ENCODE data around the gene LGMN.

Gene LGMN

GRCh38 chr14:92787554-92787953 lies 39.1 kb upstream of the LGMN start:
- H3K9me3 ChIP-seq (ENCODE audit: control extremely low read depth in 1 of 5, control insufficient read depth in 4 of 5, insufficient read depth in 2 of 5, low read depth in 1 of 5, low read length in 4 of 5), result peaks cover 0 to 27% (median 12%) of the 10 kb centered on the region in 5 experiments
- no peak overlapping the region for H3K27ac ChIP-seq (ENCODE audit: insufficient read depth in 1 of 2, low read depth in 1 of 2, low read length in 2 of 2, poor library complexity in 1 of 2, severe bottlenecking in 2 of 2)
- no peaks in the 10 kb centered on the region for H3K27me3 ChIP-seq (replicated peaks in 2 of 5; ENCODE audit: control insufficient read depth in 4 of 5, insufficient read depth in 5 of 5, low read length in 4 of 5)
- POLR2A ChIA-PET, result no interaction called here
- no peak overlapping the region for H3K4me3 ChIP-seq (ENCODE audit: control insufficient read depth in 1 of 7, extremely low read depth in 1 of 7, insufficient read depth in 4 of 7, low read depth in 2 of 7, low read length in 6 of 7)
- CTCF ChIA-PET, result interaction anchor here (1.3 to 17.1 kb wide), 5 partner anchors 15 to 99 kb away, joined by 3 to 317 read pairs (median 5); no protein-coding TSS in a partner anchor
- WGBS (ENCODE audit: insufficient coverage), result 83% methylated on average over 1 of the region's 2 CpGs
- peaks cover 0 to 6% (median 2%) of the 10 kb centered on the region in 4 experiments for H3K4me1 ChIP-seq (ENCODE audit: control extremely low read depth in 1 of 4, control insufficient read depth in 4 of 4, insufficient read depth in 4 of 4, low read length in 3 of 4)
- no peaks in the 10 kb centered on the region for H3K36me3 ChIP-seq (ENCODE audit: control insufficient read depth in 4 of 4, insufficient read depth in 4 of 4, low read length in 3 of 4)
- DNase-seq, result no peak

- ChIA-PET POLR2A (no interaction called here), CTCF (interaction anchor here (0.9 to 17.1 kb wide), 7 partner anchors 56 to 167 kb away, joined by 3 to 317 read pairs (median 4); no protein-coding TSS in a partner anchor)
- Histone ChIP-seq H3K9me3 (ENCODE audit: control extremely low read depth in 1 of 5, control insufficient read depth in 4 of 5, insufficient read depth in 2 of 5, low read depth in 1 of 5, low read length in 4 of 5) (peaks cover 0 to 27% (median 12%) of the 10 kb centered on the region in 5 experiments), H3K36me3 (ENCODE audit: control insufficient read depth in 4 of 4, insufficient read depth in 4 of 4, low read length in 3 of 4) (no peaks in the 10 kb centered on the region), H3K27me3 (replicated peaks in 2 of 5; ENCODE audit: control insufficient read depth in 4 of 5, insufficient read depth in 5 of 5, low read length in 4 of 5) (no peaks in the 10 kb centered on the region), H3K27ac (ENCODE audit: insufficient read depth in 1 of 2, low read depth in 1 of 2, low read length in 2 of 2, poor library complexity in 1 of 2, severe bottlenecking in 2 of 2) (peak overlapping the region in 1 of 2 experiments; percentile 3), H3K4me3 (ENCODE audit: control insufficient read depth in 1 of 7, extremely low read depth in 1 of 7, insufficient read depth in 4 of 7, low read depth in 2 of 7, low read length in 6 of 7) (no peak overlapping the region), H3K4me1 (ENCODE audit: control extremely low read depth in 1 of 4, control insufficient read depth in 4 of 4, insufficient read depth in 4 of 4, low read length in 3 of 4) (peaks cover 0 to 6% (median 2%) of the 10 kb centered on the region in 4 experiments)
- DNase-seq, result no peak
- no CpG with 5 or more reads among the region's 1 CpG for WGBS (ENCODE audit: insufficient coverage)
Observed at GRCh38 chr14:92786427-92786756, 38.0 kb upstream of the LGMN start.

- no peaks in the 10 kb centered on the region for H3K36me3 ChIP-seq (ENCODE audit: control insufficient read depth in 4 of 4, insufficient read depth in 4 of 4, low read length in 3 of 4)
- H3K4me1 ChIP-seq (ENCODE audit: control extremely low read depth in 1 of 4, control insufficient read depth in 4 of 4, insufficient read depth in 4 of 4, low read length in 3 of 4), result peaks cover 0 to 6% (median 2%) of the 10 kb centered on the region in 4 experiments
- ChIA-PET CTCF (interaction anchor here (0.9 to 17.1 kb wide), 7 partner anchors 14 to 166 kb away, joined by 3 to 317 read pairs (median 4); no protein-coding TSS in a partner anchor), POLR2A (no interaction called here)
- peak; percentile 15 to 60 (median 60) for DNase-seq
- 74% methylated on average over 6 of the region's 6 CpGs for WGBS (ENCODE audit: insufficient coverage)
- H3K9me3 ChIP-seq (ENCODE audit: control extremely low read depth in 1 of 5, control insufficient read depth in 4 of 5, insufficient read depth in 2 of 5, low read depth in 1 of 5, low read length in 4 of 5), result peaks cover 0 to 24% (median 8%) of the 10 kb centered on the region in 5 experiments
- H3K4me3 ChIP-seq (ENCODE audit: control insufficient read depth in 1 of 7, extremely low read depth in 1 of 7, insufficient read depth in 4 of 7, low read depth in 2 of 7, low read length in 6 of 7), result no peak overlapping the region
- no peaks in the 10 kb centered on the region for H3K27me3 ChIP-seq (replicated peaks in 2 of 5; ENCODE audit: control insufficient read depth in 4 of 5, insufficient read depth in 5 of 5, low read length in 4 of 5)
- peak overlapping the region in 1 of 2 experiments; percentile 3 for H3K27ac ChIP-seq (ENCODE audit: insufficient read depth in 1 of 2, low read depth in 1 of 2, low read length in 2 of 2, poor library complexity in 1 of 2, severe bottlenecking in 2 of 2)
Observed at GRCh38 chr14:92785667-92786426, 37.4 kb upstream of the LGMN start.

GRCh38 chr14:92783813-92784431 lies 35.5 kb upstream of the LGMN start:
- H3K36me3 ChIP-seq (ENCODE audit: control insufficient read depth in 4 of 4, insufficient read depth in 4 of 4, low read length in 3 of 4), result no peaks in the 10 kb centered on the region
- peak; percentile 66 to 81 (median 77) for DNase-seq
- POLR2A ChIA-PET, result no interaction called here

GRCh38 chr14:92781350-92781749 lies 32.9 kb upstream of the LGMN start:
- Histone ChIP-seq H3K36me3 (ENCODE audit: control insufficient read depth in 4 of 4, insufficient read depth in 4 of 4, low read length in 3 of 4) (no peaks in the 10 kb centered on the region), H3K4me3 (ENCODE audit: control insufficient read depth in 1 of 7, extremely low read depth in 1 of 7, insufficient read depth in 4 of 7, low read depth in 2 of 7, low read length in 6 of 7) (no peak overlapping the region), H3K4me1 (ENCODE audit: control extremely low read depth in 1 of 4, control insufficient read depth in 4 of 4, insufficient read depth in 4 of 4, low read length in 3 of 4) (peaks cover 0 to 5% (median 2%) of the 10 kb centered on the region in 4 experiments), H3K9me3 (ENCODE audit: control extremely low read depth in 1 of 5, control insufficient read depth in 4 of 5, insufficient read depth in 2 of 5, low read depth in 1 of 5, low read length in 4 of 5) (no peaks in the 10 kb centered on the region), H3K27ac (ENCODE audit: insufficient read depth in 1 of 2, low read depth in 1 of 2, low read length in 2 of 2, poor library complexity in 1 of 2, severe bottlenecking in 2 of 2) (no peak overlapping the region), H3K27me3 (replicated peaks in 2 of 5; ENCODE audit: control insufficient read depth in 4 of 5, insufficient read depth in 5 of 5, low read length in 4 of 5) (no peaks in the 10 kb centered on the region)
- 93% methylated on average over 2 of the region's 3 CpGs for WGBS (ENCODE audit: insufficient coverage)
- POLR2A ChIA-PET, result interaction anchor here (1.6 kb wide), 1 partner anchor 31 kb away, joined by 3 read pairs; no protein-coding TSS in a partner anchor
- DNase-seq, result no peak
- CTCF ChIA-PET, result interaction anchor here (1.1 to 17.1 kb wide), 5 partner anchors 26 to 94 kb away, joined by 4 to 317 read pairs (median 14); no protein-coding TSS in a partner anchor

More at GRCh38 chr14:92783813-92784431, 35.5 kb upstream of the LGMN start:
- 50% methylated on average over 2 of the region's 2 CpGs for WGBS (ENCODE audit: insufficient coverage)
- CTCF ChIA-PET, result interaction anchor here (0.7 to 17.1 kb wide), 15 partner anchors 12 to 649 kb away, joined by 3 to 317 read pairs (median 5); no protein-coding TSS in a partner anchor
- no peak overlapping the region for H3K4me3 ChIP-seq (ENCODE audit: control insufficient read depth in 1 of 7, extremely low read depth in 1 of 7, insufficient read depth in 4 of 7, low read depth in 2 of 7, low read length in 6 of 7)
- peaks cover 0 to 12% (median 5%) of the 10 kb centered on the region in 5 experiments for H3K9me3 ChIP-seq (ENCODE audit: control extremely low read depth in 1 of 5, control insufficient read depth in 4 of 5, insufficient read depth in 2 of 5, low read depth in 1 of 5, low read length in 4 of 5)
- peaks cover 0 to 6% (median 2%) of the 10 kb centered on the region in 4 experiments for H3K4me1 ChIP-seq (ENCODE audit: control extremely low read depth in 1 of 4, control insufficient read depth in 4 of 4, insufficient read depth in 4 of 4, low read length in 3 of 4)
- H3K27me3 ChIP-seq (replicated peaks in 2 of 5; ENCODE audit: control insufficient read depth in 4 of 5, insufficient read depth in 5 of 5, low read length in 4 of 5), result no peaks in the 10 kb centered on the region
- no peak overlapping the region for H3K27ac ChIP-seq (ENCODE audit: insufficient read depth in 1 of 2, low read depth in 1 of 2, low read length in 2 of 2, poor library complexity in 1 of 2, severe bottlenecking in 2 of 2)

DNA sequence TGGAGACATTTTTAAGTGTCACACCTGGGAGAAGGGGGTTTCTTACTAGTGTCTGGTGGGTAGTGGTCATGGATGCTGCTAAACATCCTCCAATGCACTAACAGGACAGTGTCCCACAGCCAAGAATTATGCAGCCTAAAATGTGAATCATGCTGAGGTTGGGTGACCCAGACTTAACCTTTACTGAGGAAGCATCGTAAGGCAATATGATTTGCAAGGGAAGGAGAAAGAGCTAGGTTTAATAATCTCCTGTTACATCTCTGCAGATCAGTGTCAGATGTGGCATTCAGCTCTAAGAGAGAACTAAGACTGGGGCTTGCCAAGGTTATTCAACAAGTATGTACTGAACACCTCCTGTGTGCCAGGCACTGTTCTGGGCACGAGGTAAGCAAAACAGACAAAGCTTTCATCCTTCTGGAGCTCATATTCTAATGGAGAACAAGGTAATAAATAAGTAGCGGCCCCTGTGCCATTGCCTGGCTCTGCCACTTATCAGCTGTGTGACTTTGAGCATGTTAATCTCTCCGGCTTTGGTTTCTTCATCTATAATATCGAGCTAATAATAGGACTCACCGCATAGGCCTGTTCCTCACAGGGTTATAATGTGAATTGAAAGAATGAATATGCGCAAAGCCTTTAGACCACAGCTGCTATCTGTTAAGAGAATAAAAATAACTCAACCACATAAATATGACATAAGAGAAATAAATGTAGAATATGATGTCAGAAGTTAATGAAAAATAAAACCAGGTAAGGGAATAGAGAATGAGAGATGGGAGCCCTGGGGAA lies 32.2 kb upstream of the LGMN start:
- peak in 1 of 3 donors; percentile 23 for DNase-seq
- WGBS (ENCODE audit: insufficient coverage), result 87% methylated on average over 3 of the region's 7 CpGs
- CTCF ChIA-PET, result interaction anchor here (0.6 to 17.1 kb wide), 7 partner anchors 13 to 98 kb away, joined by 3 to 317 read pairs (median 4); no protein-coding TSS in a partner anchor

More for the DNA sequence above, 32.2 kb upstream of the LGMN start:
- Histone ChIP-seq H3K9me3 (ENCODE audit: control extremely low read depth in 1 of 5, control insufficient read depth in 4 of 5, insufficient read depth in 2 of 5, low read depth in 1 of 5, low read length in 4 of 5) (no peaks in the 10 kb centered on the region), H3K4me1 (ENCODE audit: control extremely low read depth in 1 of 4, control insufficient read depth in 4 of 4, insufficient read depth in 4 of 4, low read length in 3 of 4) (no peaks in the 10 kb centered on the region), H3K36me3 (ENCODE audit: control insufficient read depth in 4 of 4, insufficient read depth in 4 of 4, low read length in 3 of 4) (no peaks in the 10 kb centered on the region), H3K27me3 (replicated peaks in 2 of 5; ENCODE audit: control insufficient read depth in 4 of 5, insufficient read depth in 5 of 5, low read length in 4 of 5) (no peaks in the 10 kb centered on the region), H3K4me3 (ENCODE audit: control insufficient read depth in 1 of 7, extremely low read depth in 1 of 7, insufficient read depth in 4 of 7, low read depth in 2 of 7, low read length in 6 of 7) (no peak overlapping the region), H3K27ac (ENCODE audit: insufficient read depth in 1 of 2, low read depth in 1 of 2, low read length in 2 of 2, poor library complexity in 1 of 2, severe bottlenecking in 2 of 2) (no peak overlapping the region)
- POLR2A ChIA-PET, result interaction anchor here (0.5 to 1.6 kb wide), 2 partner anchors 31 to 138 kb away, joined by 3 read pairs; no protein-coding TSS in a partner anchor

Measured in common myeloid progenitor, CD34-positive (primary cell).